Mammary epithelial cell (primary cell): ENCODE results near the gene HDAC4.

ENCODE experiments used
- EZH2 ChIP-seq: IDR thresholded peaks from 2 replicates; pipeline ENCODE4 v1.6.1; 2012; ENCODE audit warnings: low read length, inconsistent platforms, borderline replicate concordance
- TF ChIP-seq, protein P1 (sequence below), 2 donors: IDR thresholded peaks in 1 of 2; conservative IDR thresholded peaks in 1 of 2; 2 replicates each; pipeline ENCODE4 v1.5.1; 2011 to 2012; ENCODE audit warnings: inconsistent platforms in 2 of 2, low read length in 2 of 2, mild to moderate bottlenecking in 2 of 2, control low read depth in 1 of 2, low read depth in 1 of 2; ENCODE audit not compliant: insufficient read depth in 1 of 2; ENCODE audit errors: extremely low read depth in 1 of 2

DNA sequence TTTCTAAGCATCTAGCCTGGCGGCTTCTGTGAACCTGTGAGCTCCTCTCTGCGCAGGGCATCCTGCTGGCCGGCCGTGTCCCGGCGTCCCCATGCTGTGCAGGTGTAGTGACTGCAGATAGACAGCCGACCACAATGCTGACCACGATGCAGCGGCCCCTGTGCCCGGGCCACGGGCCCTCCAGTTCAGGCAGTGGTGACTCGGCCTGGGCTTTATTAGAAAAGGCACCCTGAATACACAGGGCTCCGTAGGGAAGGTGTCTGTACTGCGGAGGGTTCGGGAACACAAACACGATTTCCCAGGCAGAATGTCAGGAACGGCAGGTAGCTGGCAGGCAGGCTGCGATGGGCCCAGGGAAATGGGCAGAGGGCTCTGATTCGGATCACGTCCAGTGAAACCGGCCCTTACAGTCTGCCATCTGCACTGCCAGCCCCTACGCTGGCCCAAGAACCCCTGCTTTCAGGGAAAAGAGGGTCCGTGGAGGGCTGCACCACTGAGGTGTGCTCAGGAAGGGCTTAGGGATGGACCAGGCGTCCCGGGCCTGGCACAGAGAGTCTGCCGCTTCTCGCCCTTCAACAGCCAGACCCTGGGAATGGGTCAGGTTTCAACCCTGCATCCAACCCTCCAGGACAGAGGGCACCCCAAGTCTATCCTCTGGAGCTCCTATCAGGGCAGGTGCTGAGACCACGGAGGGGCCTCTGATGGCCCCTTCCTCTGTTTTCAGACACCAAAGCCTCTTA lies 196.5 kb downstream of the HDAC4 start:
- TF ChIP-seq, protein P1, sequence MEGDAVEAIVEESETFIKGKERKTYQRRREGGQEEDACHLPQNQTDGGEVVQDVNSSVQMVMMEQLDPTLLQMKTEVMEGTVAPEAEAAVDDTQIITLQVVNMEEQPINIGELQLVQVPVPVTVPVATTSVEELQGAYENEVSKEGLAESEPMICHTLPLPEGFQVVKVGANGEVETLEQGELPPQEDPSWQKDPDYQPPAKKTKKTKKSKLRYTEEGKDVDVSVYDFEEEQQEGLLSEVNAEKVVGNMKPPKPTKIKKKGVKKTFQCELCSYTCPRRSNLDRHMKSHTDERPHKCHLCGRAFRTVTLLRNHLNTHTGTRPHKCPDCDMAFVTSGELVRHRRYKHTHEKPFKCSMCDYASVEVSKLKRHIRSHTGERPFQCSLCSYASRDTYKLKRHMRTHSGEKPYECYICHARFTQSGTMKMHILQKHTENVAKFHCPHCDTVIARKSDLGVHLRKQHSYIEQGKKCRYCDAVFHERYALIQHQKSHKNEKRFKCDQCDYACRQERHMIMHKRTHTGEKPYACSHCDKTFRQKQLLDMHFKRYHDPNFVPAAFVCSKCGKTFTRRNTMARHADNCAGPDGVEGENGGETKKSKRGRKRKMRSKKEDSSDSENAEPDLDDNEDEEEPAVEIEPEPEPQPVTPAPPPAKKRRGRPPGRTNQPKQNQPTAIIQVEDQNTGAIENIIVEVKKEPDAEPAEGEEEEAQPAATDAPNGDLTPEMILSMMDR (conservative IDR thresholded peaks at IDR 0.05 in 1 of 2, IDR thresholded peaks at IDR 0.05 in 1 of 2; ENCODE audit: extremely low read depth in 1 of 2, insufficient read depth in 1 of 2, low read depth in 1 of 2, low read length in 2 of 2), result no peak
- no peak for TF ChIP-seq EZH2
